Motor neuron (in vitro differentiated cells): ENCODE data around the gene C1orf105. TPM values are rescaled to one million over a fixed set of nuclear protein-coding genes. Genes with fewer than 3 reads are reported as not detected.
A peak's percentile ranks its signal among the peaks of the same experiment; 100 is the strongest.

Experiments used
- ATAC-seq, 8 experiments: fragments of 200-7000 bp; cut with Tn5 transposase; replicated peaks in 6 of 8; 2 replicates each; pipeline ENCODE4 v1.8.0; 2021; ENCODE audit warnings: mild to moderate bottlenecking in 8 of 8, moderate library complexity in 8 of 8
- H3K27ac ChIP-seq, 2 donors: fragments of 250-450 bp; sonication (Bioruptor Pico); 2 replicates each; pipeline ENCODE4 v1.9.0; 2021; ENCODE audit warnings: antibody characterized with exemption in 2 of 2, mild to moderate bottlenecking in 2 of 2, moderate library complexity in 1 of 2
- H3K4me1 ChIP-seq, 2 donors: fragments of 250-450 bp; sonication (Bioruptor Pico); replicated peaks in 1 of 2; 2 replicates each; pipeline ENCODE4 v1.6.1; 2021; ENCODE audit warnings: antibody characterized with exemption in 2 of 2, mild to moderate bottlenecking in 2 of 2, moderate library complexity in 1 of 2
- H3K4me3 ChIP-seq, 5 donors: fragments of 250-450 bp; sonication (Bioruptor Pico); 2 replicates each; pipeline ENCODE4 v1.9.0; 2021; ENCODE audit warnings: antibody characterized with exemption in 5 of 5, mild to moderate bottlenecking in 5 of 5, moderate library complexity in 4 of 5
- WGBS, 10 experiments: fragments of 450-650 bp; shearing (Covaris generic); methylation state at CpG; one replicate each; pipeline ENCODE4 v1.0.0; 2022; 5-methylcytosine and 5-hydroxymethylcytosine counted together
- in situ Hi-C, 9 experiments: fragments of 400-800 bp; cut with MboI; loops; one replicate each; pipeline ENCODE4 v1.15.0; 2021; ENCODE audit warnings: low sequenced_read_pairs in 9 of 9, low pct_unique_long_range_greater_than_20kb in 2 of 9; ENCODE audit not compliant: unreplicated experiment in 9 of 9
- total RNA-seq, 8 experiments: library from RNA; unstranded; fragments of 300-600 nt; gene quantifications; 2 replicates each; pipeline versions ENCODE4 v1.2.3 to v1.2.4, GENCODE V29; 2022

Gene C1orf105
- total RNA-seq, 8 experiments from 2014 or later = 0.66 TPM; not detected in 7

GRCh38 chr1:172442404-172442803 is 21.9 kb downstream of the C1orf105 start:
- in situ Hi-C loops = no loop called here
- no peak overlapping the region for H3K27ac ChIP-seq
- ATAC-seq = no peak
- no peak overlapping the region for H3K4me3 ChIP-seq
- 100% methylated on average over 1 to 5 of the region's 6 CpGs; no CpG with 5 or more reads in 2 of the 10 experiments for WGBS, 10 experiments
- H3K4me1 ChIP-seq = peaks cover 3 to 7% of the 10 kb centered on the region in 2 donors

GRCh38 chr1:172442843-172443565 is 22.5 kb downstream of the C1orf105 start:
- Histone ChIP-seq H3K27ac (no peak overlapping the region), H3K4me1 (peaks cover 3 to 7% of the 10 kb centered on the region in 2 donors), H3K4me3 (peak overlapping the region; percentile 65 to 85 (median 75))
- WGBS, 10 experiments = 57 to 94% (median 73%) methylated on average over 2 to 3 of the region's 3 CpGs
- in situ Hi-C loops = no loop called here
- ATAC-seq = no peak

GRCh38 chr1:172443666-172444453 is 23.4 kb downstream of the C1orf105 start, which contains the start of gene PIGC:
Gene PIGC, minus strand, starts transcription at chr1:172444069. Its CDS starts 1,447 bp downstream, at chr1:172442622.
- ATAC-seq = peak; percentile 96 to 100 (median 100)
- peaks cover 3 to 7% of the 10 kb centered on the region in 2 donors for H3K4me1 ChIP-seq
- peak within 1 kb of the TSS; percentile 65 to 85 (median 75) for H3K4me3 ChIP-seq
- peak within 1 kb of the TSS; percentile 37 to 59 for H3K27ac ChIP-seq
- in situ Hi-C loops = no loop called here
- WGBS, 10 experiments = 0 to 100% (median 20%) methylated on average over 2 to 20 of the region's 43 CpGs; no CpG with 5 or more reads in 3 of the 10 experiments

GRCh38 chr1:172446547-172446946 is 26.1 kb downstream of the C1orf105 start:
- ATAC-seq = no peak
- 29 to 92% (median 83%) methylated on average over 1 to 3 of the region's 3 CpGs; no CpG with 5 or more reads in 4 of the 10 experiments for WGBS, 10 experiments
- Histone ChIP-seq H3K4me1 (peaks cover 9 to 10% of the 10 kb centered on the region in 2 donors), H3K27ac (no peak overlapping the region), H3K4me3 (no peak overlapping the region)
- in situ Hi-C loops = no loop called here

- no peak for ATAC-seq
- peaks cover 8 to 10% of the 10 kb centered on the region in 2 donors for H3K4me1 ChIP-seq
- 58 to 100% (median 94%) methylated on average over 1 to 2 of the region's 2 CpGs for WGBS, 10 experiments
- H3K27ac ChIP-seq = no peak overlapping the region
- H3K4me3 ChIP-seq = no peak overlapping the region
- in situ Hi-C loops = no loop called here
Measured at GRCh38 chr1:172447641-172448040, 27.2 kb downstream of the C1orf105 start.

- in situ Hi-C loops = no loop called here
- ATAC-seq = peak in 4 of 8 experiments; percentile 6 to 49 (median 23)
- Histone ChIP-seq H3K27ac (no peak overlapping the region), H3K4me1 (peaks cover 2 to 7% of the 10 kb centered on the region in 2 donors), H3K4me3 (no peak overlapping the region)
- WGBS, 10 experiments = 40 to 100% (median 83%) methylated on average over 1 to 6 of the region's 6 CpGs; no CpG with 5 or more reads in 2 of the 10 experiments
Measured at GRCh38 chr1:172448995-172449584, 28.6 kb downstream of the C1orf105 start.

- peak; percentile 75 to 99 (median 90) for ATAC-seq
- H3K4me1 ChIP-seq = peaks cover 2 to 7% of the 10 kb centered on the region in 2 donors
- 19 to 81% (median 57%) methylated on average over 2 to 14 of the region's 18 CpGs; no CpG with 5 or more reads in 1 of the 10 experiments for WGBS, 10 experiments
- in situ Hi-C loops = loop anchor here in 3 of 9 experiments (25.0 kb wide), 2 partner anchors 237 to 262 kb away; no protein-coding TSS in a partner anchor
- H3K4me3 ChIP-seq = no peak overlapping the region
- H3K27ac ChIP-seq = no peak overlapping the region
Measured at GRCh38 chr1:172449585-172450523, 29.4 kb downstream of the C1orf105 start.

GRCh38 chr1:172450524-172450885 is 30.0 kb downstream of the C1orf105 start:
- Histone ChIP-seq H3K4me3 (no peak overlapping the region), H3K27ac (no peak overlapping the region), H3K4me1 (peaks cover 2 to 7% of the 10 kb centered on the region in 2 donors)
- WGBS, 10 experiments = 28 to 100% (median 64%) methylated on average over 1 to 6 of the region's 7 CpGs; no CpG with 5 or more reads in 4 of the 10 experiments
- in situ Hi-C loops = loop anchor here in 3 of 9 experiments (25.0 kb wide), 2 partner anchors 237 to 262 kb away; no protein-coding TSS in a partner anchor
- ATAC-seq = peak in 5 of 8 experiments; percentile 31 to 43 (median 41)

GRCh38 chr1:172451002-172451443 is 30.5 kb downstream of the C1orf105 start:
- 50 to 80% (median 60%) methylated on average over 1 to 2 of the region's 2 CpGs; no CpG with 5 or more reads in 4 of the 10 experiments for WGBS, 10 experiments
- no peak overlapping the region for H3K27ac ChIP-seq
- ATAC-seq = no peak
- H3K4me1 ChIP-seq = peaks cover 2 to 7% of the 10 kb centered on the region in 2 donors
- in situ Hi-C loops = loop anchor here in 3 of 9 experiments (25.0 kb wide), 2 partner anchors 236 to 261 kb away; no protein-coding TSS in a partner anchor
- H3K4me3 ChIP-seq = no peak overlapping the region

- Histone ChIP-seq H3K4me1 (peaks cover 2 to 7% of the 10 kb centered on the region in 2 donors), H3K27ac (no peak overlapping the region), H3K4me3 (no peak overlapping the region)
- ATAC-seq = no peak
- in situ Hi-C loops = loop anchor here in 3 of 9 experiments (25.0 kb wide), 2 partner anchors 235 to 260 kb away; no protein-coding TSS in a partner anchor
- 24 to 89% (median 80%) methylated on average over 2 to 6 of the region's 7 CpGs; no CpG with 5 or more reads in 4 of the 10 experiments for WGBS, 10 experiments
Measured at GRCh38 chr1:172452536-172453152, 32.2 kb downstream of the C1orf105 start.

- Histone ChIP-seq H3K4me3 (no peak overlapping the region), H3K4me1 (peaks cover 2 to 7% of the 10 kb centered on the region in 2 donors), H3K27ac (no peak overlapping the region)
- in situ Hi-C loops = loop anchor here in 3 of 9 experiments (25.0 kb wide), 2 partner anchors 234 to 259 kb away; no protein-coding TSS in a partner anchor
- 50 to 94% (median 84%) methylated on average over 2 to 6 of the region's 6 CpGs for WGBS, 10 experiments
- no peak for ATAC-seq
Measured at GRCh38 chr1:172453153-172453545, 32.7 kb downstream of the C1orf105 start.
